Erythroblast (primary cell): Measurements from ENCODE around the gene RNASE8.

Experiments
- DNase-seq, 2 experiments: peaks; one replicate each; lab custom pipeline; 2025; lab: John Stamatoyannopoulos, UW
- GATA1 ChIP-seq: IDR thresholded peaks from 2 replicates; pipeline ENCODE4 v1.6.1; 2011; ENCODE audit warnings: low read depth, mild to moderate bottlenecking, control low read depth, low read length, moderate library complexity
- POLR2A ChIP-seq: IDR thresholded peaks from 2 replicates; pipeline ENCODE4 v1.6.1; 2011; ENCODE audit warnings: mild to moderate bottlenecking, low read length

RNASE8 gene

GRCh38 chr14:21101802-21102413 is 44.3 kb downstream of the RNASE8 start:
- TF ChIP-seq GATA1, result no peak
- no peak for TF ChIP-seq POLR2A
- DNase-seq, result peak; percentile 30 to 44

DNA sequence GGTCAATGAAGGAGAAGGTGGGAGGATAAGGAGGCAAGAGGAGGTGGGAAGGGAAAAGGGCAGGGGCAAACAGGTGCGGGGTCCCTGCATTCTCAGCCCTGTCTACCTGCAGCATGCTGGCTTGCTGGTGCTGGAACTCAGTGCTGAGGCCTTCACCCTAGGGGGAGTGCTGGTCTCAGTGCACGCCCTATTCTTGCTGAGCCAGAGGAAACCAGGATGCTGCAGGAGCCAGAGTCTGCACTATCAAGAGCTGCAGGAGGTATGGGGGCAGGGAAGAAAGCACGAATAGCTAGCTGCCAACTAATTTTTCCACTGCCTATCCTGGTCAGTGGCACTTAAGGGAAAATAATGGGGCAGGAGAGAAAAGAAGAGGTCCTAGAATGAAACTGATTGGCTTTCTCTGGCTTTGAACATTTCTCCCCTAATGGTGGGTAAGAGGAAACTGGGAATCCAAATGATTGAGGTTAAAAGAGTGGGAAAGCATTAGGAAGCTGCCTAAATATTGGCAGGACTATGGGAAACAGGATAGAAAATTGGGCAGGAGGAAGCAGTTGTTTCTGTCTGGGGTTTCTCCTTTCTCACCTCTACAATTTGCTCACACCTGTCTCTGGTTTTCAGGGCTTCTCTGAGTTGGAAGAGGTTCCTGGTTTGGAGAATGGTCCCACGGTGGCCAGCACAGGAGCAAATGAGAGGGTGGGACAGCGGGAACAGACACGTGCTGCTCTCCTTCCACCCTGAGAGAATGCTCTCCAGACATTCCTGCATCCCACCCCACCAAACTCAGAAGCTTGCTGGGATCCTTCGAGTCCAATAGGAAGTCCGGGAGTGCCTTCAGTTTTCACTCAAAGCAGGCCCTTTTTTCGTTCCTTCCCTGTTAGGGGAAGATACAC is 45.1 kb downstream of the RNASE8 start:
- no peak for TF ChIP-seq GATA1
- no peak for TF ChIP-seq POLR2A
- DNase-seq, result peak; percentile 71 to 78

GRCh38 chr14:21103411-21103709 is 45.7 kb downstream of the RNASE8 start:
- DNase-seq, result no peak
- TF ChIP-seq GATA1 (no peak), POLR2A (no peak)

DNA sequence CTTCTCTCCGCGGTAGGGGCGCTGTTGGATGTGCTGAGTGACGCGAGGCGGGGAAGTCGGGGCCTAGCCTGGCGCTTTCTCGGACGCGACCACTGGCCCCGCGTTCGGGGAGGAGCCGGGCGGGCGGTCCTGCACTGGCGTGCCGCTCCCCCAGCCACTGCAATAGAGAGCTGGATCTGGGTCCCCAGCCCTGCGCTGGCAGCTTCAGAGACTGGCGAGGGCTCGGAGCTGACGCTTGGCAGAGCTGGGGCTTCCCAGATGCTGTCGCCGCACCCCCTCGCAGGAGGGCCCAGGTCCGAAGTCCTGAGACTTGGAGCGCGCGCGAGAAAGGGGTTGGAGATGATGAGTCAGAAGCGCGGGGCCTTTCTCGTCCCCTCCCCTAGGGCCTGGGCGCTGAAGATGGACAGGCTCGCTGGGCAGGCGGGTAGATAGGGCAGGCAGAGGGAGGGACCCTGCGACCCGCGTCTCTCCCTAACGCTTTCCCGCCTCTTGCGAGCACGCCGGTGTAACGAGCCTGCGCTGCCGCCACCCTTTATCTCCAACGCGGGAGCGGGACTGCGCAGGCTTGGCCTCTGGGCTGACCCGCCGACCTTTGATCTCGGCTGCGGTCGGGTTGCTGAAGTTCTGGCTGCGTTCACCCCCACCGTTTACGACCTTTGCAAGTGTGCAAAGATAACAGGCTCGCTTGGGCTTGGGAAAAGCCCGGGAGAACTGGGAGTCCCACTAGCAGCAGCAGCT is 46.3 kb downstream of the RNASE8 start:
- TF ChIP-seq POLR2A (peak; percentile 93), GATA1 (no peak)
- peak; percentile 98 for DNase-seq

DNA sequence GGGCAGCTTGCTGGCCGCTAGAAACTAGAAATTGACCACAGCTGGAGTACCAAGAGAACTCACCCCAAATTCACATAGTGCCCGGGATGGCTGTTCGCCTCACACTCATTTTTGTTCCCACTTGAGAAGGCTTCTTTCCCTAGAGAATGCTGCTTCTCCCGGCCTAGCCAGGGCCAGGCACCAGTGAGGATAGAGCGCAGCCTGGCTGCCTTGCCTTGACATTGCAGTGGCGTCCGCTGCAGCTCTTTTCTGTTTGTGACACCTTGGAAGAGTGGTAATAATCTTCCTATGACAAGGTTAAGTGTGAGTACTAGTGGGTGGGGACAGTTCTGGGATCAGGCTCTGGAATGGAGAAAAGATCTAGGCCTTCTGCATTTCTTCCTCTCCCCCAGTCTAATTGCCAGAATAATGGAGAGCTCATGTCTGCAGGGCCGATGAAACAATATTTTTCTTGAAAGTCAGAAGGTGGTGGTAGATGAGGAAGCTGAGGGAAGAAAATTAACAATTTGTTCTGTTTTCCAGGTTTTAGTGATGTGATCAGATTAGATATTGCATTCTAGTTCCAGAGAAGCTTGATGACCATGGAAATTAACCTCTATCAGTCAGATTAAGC is 46.9 kb downstream of the RNASE8 start:
- no peak for TF ChIP-seq GATA1
- no peak for TF ChIP-seq POLR2A
- peak; percentile 81 to 86 for DNase-seq

DNA sequence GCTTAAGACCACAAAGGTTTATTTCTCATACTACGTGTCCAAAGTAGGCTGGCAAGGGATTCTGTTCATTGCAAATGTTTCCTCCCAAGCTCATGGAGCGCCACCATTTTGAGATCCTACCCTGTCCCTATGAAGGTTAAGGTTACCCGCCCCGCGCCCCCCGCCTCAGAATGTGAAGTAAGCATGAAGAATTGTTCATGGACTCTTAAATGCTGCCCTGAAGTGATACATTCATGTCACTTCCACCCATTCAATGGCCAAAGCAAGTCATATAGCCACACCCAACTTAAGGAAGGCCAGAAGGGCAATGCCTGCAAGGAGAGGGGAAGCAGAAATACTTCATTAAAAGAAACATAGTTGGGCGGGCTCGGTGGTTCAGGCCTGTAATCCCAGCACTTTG is 47.5 kb downstream of the RNASE8 start:
- DNase-seq, result no peak
- TF ChIP-seq GATA1, result no peak

DNA sequence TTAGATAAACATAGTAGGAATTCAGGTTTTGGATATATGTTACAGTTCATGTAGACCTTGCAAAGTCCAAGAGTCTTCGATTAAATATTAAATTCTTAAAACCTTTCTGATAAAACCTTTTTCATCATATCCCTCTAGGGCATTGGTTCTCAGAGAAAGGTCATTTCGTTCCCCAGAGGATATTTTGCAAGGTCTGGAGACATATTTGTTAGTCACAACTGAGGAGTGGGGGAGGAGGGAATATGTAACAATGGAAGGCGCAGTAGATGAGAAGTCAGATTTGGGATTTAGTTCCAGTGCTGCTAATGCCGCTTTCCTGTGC is 48.5 kb downstream of the RNASE8 start:
- no peak for TF ChIP-seq GATA1
- no peak for TF ChIP-seq POLR2A
- DNase-seq, result no peak

DNA sequence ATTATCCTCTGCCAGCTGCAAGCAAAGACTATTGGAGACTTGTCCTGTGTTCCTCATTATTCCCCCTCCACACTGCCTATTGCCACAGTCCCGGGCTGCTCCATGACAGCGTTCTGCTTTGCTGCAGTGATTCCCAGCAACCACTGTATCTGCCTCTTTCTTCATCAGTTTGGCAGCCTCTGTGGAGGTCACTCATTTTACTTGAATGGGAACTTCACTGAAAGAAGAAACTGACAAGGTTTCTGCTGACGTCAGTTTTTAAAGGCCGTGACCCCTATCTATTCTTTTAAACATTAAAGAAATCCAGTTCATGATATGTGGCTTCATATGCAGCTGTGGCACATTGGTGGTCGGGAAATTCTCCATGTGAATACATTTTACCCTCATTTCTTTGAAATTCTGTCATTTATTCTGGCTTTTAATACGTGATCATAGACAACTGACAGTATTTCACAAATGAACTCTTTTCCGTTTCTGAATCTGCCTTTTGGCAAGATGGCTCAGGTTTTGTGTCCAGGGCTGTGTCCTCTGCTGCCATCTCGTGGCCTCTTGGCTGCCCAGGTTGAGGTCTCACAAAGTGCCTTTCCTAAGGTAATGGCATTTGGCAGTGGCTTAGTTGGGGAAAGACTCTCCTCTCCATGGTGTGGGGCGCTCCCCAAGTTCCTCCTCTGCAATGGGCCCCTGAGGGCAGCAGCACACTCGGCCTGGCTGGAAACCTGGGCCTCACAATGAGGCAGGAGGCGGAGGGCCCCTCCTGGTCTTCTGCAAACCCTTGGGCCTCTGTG is 49.1 kb downstream of the RNASE8 start:
- TF ChIP-seq POLR2A, result no peak
- TF ChIP-seq GATA1, result no peak
- DNase-seq, result peak; percentile 81 to 88

- peak; percentile 54 to 57 for DNase-seq
These were observed 49.7 kb downstream of the RNASE8 start for GRCh38 chr14:21107283-21107800.

More at GRCh38 chr14:21107283-21107800, 49.7 kb downstream of the RNASE8 start:
- TF ChIP-seq POLR2A, result no peak
